COLO668 (cell line): ENCODE data around the gene FEV.
"Not testable (repeated sequence)": the region's sequence is repeated elsewhere in the genome, so short reads cannot be mapped to it uniquely, and the experiment has no call there.

Experiments
- DNase-seq: peaks from one replicate; lab custom pipeline; 2025; ENCODE audit not compliant: unreplicated experiment; lab: John Stamatoyannopoulos, UW

Gene FEV

GRCh38 chr2:218946621-218947020, 38.4 kb downstream of the FEV start:
- DNase-seq: no peak

DNA sequence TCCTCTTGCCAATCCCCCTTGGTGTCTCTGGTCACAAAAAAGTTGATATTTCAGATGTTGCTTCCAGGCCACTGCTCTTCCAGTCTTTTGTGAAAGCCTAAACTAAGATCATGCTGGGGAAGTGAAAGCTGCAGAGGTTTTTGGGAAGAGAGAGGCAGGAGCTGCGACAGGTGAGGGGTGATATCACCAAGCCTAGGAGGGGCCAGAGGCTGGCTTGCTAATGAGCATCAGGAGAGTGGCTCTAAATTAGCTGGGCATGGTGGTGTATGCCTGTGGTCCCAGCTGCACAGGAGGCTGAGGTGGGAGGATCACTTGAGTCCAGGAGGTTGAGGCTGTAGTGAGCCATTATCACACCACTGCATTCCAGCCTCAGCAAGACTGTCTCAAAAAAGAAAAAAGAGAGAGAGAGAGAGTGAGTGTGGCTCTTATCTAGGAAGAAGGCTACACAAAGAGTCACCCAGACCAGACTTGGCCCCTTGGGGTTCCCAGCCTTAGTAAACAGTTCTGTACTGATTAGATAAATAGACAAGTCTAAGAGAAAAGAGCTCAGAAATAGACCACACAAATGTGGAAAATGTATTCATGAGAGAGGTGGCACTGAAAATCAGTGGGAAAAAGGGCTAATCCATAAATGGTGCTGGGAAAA, 40.1 kb downstream of the FEV start:
- DNase-seq: no peak

DNA sequence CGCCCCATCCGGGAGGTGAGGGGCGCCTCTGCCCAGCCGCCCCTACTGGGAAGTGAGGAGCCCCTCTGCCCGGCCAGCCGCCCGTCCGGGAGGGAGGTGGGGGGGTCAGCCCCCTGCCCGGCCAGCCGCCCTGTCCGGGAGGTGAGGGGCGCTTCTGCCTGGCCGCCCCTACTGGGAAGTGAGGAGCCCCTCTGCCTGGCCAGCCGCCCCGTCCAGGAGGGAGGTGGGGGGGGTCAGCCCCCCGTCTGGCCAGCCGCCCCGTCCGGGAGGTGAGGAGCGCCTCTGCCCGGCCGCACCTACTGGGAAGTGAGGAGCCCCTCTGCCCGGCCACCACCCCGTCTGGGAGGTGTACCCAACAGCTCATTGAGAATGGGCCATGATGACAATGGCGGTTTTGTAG, 53.2 kb downstream of the FEV start:
- DNase-seq: not testable (repeated sequence)
